GM18505 (cell line): ENCODE results near the gene CHST1.

ENCODE experiments used
- ATAC-seq: cut with Tn5 transposase; IDR thresholded peaks from one replicate; pipeline ENCODE4 v1.9.1; 2021; ENCODE audit not compliant: unreplicated experiment
- POLR2A ChIP-seq: IDR thresholded peaks from 4 replicates; pipeline ENCODE4 v1.6.1; 2011; ENCODE audit warnings: borderline replicate concordance; ENCODE audit not compliant: insufficient read depth, insufficient read length; ENCODE audit errors: extremely low read depth

CHST1 gene, protein sequence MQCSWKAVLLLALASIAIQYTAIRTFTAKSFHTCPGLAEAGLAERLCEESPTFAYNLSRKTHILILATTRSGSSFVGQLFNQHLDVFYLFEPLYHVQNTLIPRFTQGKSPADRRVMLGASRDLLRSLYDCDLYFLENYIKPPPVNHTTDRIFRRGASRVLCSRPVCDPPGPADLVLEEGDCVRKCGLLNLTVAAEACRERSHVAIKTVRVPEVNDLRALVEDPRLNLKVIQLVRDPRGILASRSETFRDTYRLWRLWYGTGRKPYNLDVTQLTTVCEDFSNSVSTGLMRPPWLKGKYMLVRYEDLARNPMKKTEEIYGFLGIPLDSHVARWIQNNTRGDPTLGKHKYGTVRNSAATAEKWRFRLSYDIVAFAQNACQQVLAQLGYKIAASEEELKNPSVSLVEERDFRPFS

DNA sequence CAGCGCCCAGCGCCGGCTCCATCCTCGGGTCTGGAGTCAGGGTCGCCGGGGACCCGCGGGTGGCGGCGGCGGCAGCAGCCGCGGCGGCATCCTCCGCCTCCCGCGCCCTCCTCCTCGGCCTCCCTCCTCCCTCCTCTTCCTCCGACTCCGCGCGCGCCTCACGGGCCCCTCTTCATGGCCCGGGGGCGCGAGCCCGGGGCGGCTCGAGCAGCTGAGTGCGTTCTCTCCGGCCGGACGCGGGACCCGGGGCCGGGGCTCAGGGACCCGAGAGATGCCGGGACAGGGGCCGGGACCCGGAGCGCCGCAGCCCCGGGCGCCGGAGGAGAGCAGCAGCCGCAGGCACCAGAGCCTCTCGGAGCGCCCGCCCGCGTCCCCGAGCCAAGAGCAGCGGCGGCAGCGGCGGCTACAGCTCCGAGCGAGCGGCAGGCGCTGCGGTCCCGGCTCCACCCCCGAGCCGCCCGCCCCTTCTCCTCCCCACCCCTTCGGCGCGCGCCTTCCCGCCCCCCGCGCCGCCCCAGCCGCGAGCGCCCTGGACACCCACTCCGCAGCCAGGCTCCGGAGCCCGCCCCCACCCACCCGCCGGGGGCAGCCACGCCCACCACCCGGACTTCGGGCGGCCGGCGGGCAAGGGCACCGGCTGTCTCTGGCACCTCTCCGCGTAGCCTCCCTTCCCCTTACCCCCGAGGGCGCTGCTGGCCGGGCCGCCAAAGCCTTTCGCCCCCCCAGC, at the start of gene CHST1:
Gene CHST1 (minus strand): TSS at position 417 of the 727 bp plus-strand sequence. CDS start 14,699 bp downstream, outside the sequence.
- TF ChIP-seq POLR2A: no peak

DNA sequence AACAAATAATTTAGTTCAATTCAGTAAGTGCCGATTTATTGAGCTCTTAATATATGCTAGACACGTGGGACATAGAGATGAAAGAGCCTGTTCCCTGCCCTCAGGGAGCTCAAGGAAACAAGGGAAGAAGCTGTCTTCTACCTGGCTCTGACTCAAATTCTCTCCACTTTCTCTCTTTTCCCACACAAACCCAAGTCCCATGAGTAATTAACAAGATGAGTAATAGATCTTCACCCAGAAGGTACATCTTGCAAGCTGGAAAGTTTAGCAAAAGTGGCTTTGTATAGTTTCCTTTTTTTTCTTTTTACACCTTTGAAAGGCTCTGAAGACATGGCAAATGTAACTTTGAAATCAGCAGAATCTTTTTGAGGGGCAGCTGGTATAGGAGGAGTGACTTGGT, 48.2 kb upstream of the CHST1 start:
- ATAC-seq: no peak
- no peak for TF ChIP-seq POLR2A

More for the DNA sequence above, at the start of gene CHST1:
- no peak for ATAC-seq

DNA sequence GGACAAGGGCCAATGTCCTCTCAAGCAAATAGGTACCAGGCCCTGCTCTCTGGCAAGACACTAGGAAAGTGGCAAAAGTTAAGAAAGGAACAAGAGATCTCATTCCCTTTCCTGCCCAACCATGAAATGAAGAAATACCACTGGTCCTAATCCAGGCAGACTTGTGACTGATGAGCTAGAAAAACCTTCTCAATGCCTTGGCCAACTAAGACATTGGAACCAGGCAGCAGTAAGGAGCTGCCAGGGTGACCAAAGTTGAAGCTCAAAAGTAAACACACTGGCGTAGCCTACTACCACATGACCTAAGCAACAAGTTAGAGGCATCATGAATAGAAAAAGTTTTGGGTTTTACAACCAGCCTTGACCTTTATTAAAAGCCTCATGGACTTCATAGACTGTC, 45.1 kb upstream of the CHST1 start:
- no peak for TF ChIP-seq POLR2A

DNA sequence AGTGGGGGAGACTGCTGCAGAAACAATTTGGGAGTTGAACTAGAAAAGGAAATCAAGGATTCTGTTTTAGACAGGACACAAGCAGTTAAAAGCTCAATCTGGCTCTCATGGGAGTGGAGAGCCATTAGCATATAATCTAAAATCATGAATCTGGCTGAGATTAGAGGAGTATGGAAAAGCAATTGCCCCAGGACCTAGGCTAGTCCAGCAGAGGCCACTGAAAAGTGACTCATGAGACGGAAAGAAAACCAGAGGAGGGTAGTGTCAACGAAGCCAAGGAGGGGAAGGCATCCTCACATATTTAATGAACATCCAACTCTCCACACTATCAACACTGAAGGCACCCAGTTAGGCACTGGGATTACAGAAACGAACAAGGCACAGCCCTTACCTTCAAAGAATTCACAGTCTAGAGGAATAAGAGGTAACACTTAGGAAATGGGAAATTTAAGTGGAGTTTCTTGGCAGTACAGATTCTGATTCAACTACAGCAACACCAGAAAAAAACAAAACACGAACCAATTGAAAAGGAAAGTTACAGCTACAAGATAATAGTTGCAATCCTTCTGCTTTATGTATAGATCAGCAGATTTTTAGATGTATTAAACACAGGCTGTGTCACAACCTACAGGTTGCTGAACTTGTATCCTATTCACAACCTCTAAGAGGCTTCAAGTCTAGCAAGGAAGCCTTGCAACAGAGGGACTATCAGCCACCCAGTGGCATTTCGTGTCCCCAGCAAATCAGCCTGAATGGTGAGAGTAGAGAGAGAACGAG, 43.7 kb upstream of the CHST1 start:
- no peak for TF ChIP-seq POLR2A
- ATAC-seq: no peak

More for the DNA sequence above, 45.1 kb upstream of the CHST1 start:
- ATAC-seq: no peak

DNA sequence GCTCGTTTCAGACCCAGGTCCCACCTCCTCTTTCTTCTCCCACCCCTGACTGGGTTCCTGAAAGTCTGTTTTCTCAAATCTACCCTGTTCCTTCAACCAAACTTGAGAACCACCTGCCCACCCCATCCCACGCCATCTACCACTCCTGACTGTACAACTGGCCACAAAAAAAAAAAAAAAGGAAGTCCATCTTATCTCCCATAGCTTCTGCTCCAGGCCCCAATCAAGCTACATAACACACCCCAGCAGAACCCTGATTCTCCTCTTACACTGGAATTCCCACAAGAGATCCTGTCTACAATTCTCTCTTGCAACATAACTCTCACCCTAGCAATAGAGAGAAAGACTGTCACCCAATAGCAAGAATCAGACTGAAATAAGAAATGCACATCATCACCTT, 39.2 kb upstream of the CHST1 start:
- TF ChIP-seq POLR2A: no peak
- no peak for ATAC-seq

DNA sequence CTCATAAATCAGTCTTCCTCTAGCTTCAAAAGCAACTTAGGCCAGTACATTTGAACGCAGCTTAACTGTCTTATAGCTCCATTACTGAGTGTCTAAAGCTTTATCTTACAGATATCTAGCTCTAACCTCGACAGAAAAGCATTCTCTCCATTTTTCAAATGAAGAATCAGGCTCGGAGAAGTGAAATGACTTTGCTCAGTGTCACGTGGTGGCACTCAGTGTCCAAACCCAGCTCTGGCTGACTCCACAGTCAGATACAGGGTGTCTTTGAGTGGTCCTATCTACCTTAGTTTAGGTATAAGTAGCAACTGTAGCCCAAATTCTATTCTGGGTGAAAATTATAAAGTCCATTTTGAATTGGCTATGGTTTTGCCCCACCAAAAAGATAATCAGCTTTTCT, 38.7 kb upstream of the CHST1 start:
- no peak for TF ChIP-seq POLR2A
- no peak for ATAC-seq

DNA sequence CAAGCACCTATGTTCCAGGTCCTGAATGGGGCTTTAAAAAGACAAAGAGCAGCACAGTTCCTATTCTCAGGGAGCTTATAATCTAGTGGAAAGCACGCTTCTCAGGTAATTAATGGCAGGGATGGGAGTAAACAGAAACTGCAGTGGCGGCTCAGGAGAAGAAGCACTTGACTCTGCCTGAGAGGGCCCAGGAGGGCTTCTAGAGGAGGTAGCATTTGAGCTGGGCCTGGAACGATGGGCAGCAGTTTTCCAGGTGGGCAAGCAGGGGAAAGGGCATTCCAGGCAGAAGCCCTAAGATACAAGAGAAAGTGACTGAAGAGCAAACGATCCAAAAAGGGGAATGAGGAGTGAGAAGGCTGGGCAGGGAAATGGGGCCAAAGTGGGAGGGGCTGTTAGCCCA, 37.1 kb upstream of the CHST1 start:
- no peak for TF ChIP-seq POLR2A
- no peak for ATAC-seq

DNA sequence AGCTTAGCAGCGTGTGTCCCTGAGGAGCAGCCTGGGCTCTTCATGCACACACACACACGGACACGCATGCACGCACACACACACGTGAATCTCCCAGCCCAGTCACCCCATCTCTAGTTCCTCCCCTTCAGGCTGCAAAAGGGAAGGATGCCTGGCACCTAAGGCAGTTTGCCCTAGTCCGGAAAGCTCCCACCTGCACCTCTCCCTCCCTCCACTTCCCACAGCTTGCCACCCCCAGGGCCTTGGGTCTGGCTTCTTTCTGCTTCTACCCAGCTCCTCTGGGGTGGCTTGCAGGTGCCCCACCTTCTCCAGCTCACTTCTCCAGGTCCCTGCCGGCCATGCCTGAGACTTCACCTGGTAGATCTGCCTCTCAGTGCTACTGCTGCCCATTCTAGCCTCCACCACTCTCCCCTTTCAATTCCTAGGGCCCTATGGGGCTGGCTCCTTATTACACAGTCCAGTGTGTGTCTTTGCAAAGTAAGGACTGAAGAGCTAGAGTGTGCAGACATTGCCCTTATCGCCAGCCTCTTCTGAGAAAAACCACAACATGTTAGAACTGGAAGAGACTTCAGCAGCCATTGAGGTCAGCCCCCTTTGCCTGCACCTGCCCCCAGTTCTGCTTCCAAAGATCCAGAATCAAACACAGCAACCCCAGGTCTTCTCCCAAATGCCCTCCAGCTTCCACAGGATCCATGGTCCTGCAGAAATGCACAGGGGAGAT, 33.5 kb upstream of the CHST1 start:
- no peak for ATAC-seq
- no peak for TF ChIP-seq POLR2A

DNA sequence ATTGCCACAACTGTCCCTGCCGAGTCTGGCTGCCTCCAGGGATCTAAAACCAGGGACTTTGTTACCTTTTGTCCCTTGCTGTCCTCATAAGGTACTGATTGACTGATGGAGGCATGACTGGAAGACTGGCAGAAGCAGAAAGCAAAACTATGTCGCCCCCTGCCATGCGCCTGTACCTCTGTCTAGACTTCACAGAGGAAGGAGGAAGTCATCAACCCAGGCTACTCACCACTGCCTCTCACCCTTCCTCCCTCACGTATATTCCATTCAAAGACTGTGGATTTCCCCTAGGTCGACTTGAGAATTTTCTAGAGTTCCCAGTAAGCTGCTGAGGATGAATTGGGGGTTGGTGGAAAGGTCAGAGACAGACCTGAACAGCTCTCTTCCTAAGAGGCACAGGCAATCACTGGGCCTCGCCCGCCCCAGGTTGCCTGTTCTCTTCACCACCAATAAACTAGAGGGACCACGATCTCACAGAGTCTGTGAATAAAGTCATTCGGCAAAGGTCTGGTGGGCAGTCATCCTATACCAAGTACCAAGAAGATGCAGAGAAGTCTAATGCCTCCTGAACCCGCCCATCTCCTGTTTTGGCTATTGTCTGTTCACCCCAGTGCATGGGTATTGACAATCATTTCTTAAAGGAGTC, 27.5 kb upstream of the CHST1 start:
- no peak for TF ChIP-seq POLR2A
- ATAC-seq: no peak

DNA sequence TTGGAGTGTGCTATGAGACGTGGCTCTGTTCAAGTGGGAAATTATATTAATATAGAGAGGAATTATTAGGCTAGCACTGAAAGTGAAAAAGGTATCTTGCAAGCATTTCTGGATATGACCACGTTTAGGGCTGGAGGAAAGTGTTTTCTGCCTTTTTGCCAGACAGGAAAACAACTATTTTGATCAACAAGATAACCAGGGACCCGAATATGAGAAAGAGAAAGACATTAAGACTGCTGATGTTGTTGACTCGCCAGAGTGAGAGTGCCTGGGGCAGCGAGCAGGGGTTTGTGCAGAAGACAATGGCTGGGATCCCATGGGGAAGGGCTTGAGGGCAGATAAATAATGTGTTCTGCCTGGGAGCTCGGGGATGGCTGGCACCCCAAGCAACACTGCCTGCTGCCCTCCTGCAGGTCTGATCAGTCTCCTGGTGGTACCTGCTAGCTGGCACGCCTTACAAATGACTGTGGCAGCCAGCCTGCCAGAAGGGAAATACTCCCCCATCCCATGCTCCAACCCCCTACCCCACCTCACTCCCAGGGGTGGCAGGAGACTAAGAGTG, 23.1 kb upstream of the CHST1 start:
- TF ChIP-seq POLR2A: no peak
- no peak for ATAC-seq

DNA sequence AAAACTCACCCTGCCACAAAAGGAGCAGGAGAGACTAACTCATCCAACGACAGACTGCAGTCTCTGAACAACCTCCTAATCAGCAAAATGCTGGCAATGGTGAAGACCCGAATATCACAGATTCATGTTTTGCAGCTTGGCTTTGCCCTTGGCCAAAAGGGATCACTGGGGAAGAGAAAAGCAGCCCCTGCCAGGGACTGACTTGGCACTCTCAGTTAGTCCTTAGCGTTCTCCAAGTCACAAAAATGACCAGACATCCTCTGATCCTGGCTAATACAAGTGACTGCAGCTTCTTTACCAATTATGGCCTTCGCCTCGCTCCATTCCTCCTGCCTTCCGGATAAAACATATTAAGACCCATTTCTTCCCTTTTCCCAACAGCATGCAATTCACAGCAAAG, 22.4 kb upstream of the CHST1 start:
- ATAC-seq: no peak

DNA sequence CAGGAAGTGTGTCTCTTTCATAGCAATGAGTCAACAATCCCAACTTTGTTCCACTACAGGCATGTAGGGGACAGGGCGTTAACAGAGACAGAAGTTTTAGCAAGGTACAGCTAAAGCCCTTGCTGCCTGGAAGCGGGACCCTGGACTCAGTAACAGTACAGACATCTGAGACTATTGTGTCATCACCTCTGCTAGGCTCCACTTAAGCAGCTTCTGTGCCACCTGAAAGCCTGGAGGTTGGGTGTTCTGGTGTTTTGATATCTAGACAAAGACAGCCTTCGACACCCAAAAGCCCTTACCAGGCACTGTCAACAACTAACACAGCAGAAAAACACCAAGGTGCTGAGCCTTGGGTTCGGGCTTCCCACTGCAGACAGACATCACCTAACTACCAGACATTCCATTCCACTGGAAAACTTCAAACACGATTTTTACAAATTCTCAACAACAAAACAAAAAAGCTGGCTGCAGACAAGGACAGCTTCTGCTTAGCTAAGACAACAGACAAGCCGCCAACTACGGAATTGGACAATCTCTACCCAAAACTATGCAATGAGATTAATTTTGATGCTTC, 20.6 kb upstream of the CHST1 start:
- no peak for TF ChIP-seq POLR2A
- no peak for ATAC-seq

More for the DNA sequence above, 22.4 kb upstream of the CHST1 start:
- TF ChIP-seq POLR2A: no peak

DNA sequence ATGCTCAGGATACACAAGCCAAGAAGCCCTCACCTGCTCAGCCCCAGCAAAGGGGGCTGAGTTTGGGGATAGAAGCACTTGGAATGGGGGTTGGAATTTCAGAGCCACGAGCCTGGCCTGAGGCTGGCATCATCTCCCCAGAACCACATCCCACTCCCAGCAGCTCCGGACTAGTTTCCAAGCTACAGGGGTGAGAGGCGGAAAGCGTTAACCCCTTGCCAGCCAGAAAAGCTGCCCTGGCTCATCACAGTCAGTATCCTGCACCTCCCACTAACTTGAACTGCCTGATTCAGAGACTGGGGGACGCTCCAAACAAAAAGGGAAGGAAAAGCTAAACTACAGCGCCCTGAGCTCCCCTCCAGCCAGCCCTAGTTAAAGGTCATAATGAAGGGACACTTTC, 19.0 kb upstream of the CHST1 start:
- ATAC-seq: no peak
- no peak for TF ChIP-seq POLR2A
